ENCODE measurements around the gene ERN2.

ERN2 gene

DNA sequence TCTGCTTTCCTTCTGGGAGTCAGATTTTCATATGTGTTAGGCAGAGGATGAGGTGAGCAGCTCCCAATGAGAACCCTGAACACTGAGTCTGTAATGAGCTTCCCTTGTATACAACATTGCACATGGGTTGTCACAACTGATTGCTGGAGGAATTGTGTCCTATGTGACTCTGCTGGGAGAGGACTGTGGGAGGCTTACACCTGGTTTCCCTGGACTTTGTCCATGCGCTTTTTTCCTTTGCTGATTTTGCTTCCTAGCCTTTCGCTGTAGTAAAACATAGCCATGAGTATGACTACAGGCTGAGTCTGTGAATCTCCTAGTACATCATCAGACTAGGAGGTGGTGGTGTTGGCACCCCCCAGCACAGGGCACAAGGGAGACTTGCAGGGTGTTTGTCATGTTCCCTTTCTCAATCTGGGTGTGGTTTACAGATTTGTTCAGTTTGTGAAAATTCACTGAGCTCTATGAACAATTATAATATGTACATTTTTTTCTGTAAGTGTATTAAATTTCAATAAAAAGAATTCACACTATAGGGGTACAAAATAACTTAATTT lies 36.0 kb downstream of the ERN2 start:
- H2AFZ ChIP-seq (ENCODE audit: low read length) = no peak overlapping the region
- H3K14ac ChIP-seq (ENCODE audit: low read length) = no peak overlapping the region
- no peak overlapping the region for H3K4ac ChIP-seq (ENCODE audit: low read length)
- no peak overlapping the region for H3K18ac ChIP-seq (ENCODE audit: low read length)
- no peak overlapping the region for H2BK12ac ChIP-seq (ENCODE audit: low read length)
- WGBS, 2 donors (ENCODE audit: extremely low coverage in 2 of 2, insufficient read length in 2 of 2, insufficient replicate concordance in 1 of 2) = no CpG with 5 or more reads among the region's 2 CpGs
- no peak overlapping the region for H4K91ac ChIP-seq (ENCODE audit: low read depth, low read length, poor library complexity)
- no peak overlapping the region for H2BK15ac ChIP-seq (ENCODE audit: low read length)
- H3K36me3 ChIP-seq (replicated peaks in 1 of 2; ENCODE audit: control insufficient read depth in 2 of 2, insufficient read depth in 2 of 2, low read length in 2 of 2) = peaks cover 17 to 63% of the 10 kb centered on the region in 2 donors
- DNase-seq (ENCODE audit: low spot score) = no peak
- no peak overlapping the region for H3K9ac ChIP-seq (ENCODE audit: low read depth, low read length, poor library complexity)
- H3K27me3 ChIP-seq (ENCODE audit: control insufficient read depth in 3 of 3, insufficient read depth in 3 of 3, low read depth in 1 of 3, low read length in 3 of 3) = no peaks in the 10 kb centered on the region
- H3K4me3 ChIP-seq (ENCODE audit: low read length in 2 of 2) = no peak overlapping the region
- peaks cover 14 to 15% of the 10 kb centered on the region in 2 donors for H3K4me1 ChIP-seq (ENCODE audit: control insufficient read depth in 2 of 2, insufficient read depth in 1 of 2, low read depth in 1 of 2, low read length in 2 of 2)
- H3K23ac ChIP-seq (ENCODE audit: low read depth, low read length, poor library complexity) = no peak overlapping the region
- H3K79me1 ChIP-seq (ENCODE audit: low read depth, low read length) = peaks cover 8% of the 10 kb centered on the region
- H3K9me3 ChIP-seq (replicated peaks in 1 of 2; ENCODE audit: control insufficient read depth in 2 of 2, insufficient read depth in 1 of 2, low read depth in 1 of 2, low read length in 2 of 2) = no peaks in the 10 kb centered on the region
- no peak overlapping the region for H2BK120ac ChIP-seq (ENCODE audit: low read depth, low read length)
- no peak overlapping the region for H2AK5ac ChIP-seq (ENCODE audit: low read depth, low read length)
- H2BK5ac ChIP-seq (ENCODE audit: low read length) = no peak overlapping the region
- no peak overlapping the region for H3K27ac ChIP-seq (replicated peaks; ENCODE audit: low read length)
- no peak overlapping the region for H3K4me2 ChIP-seq (ENCODE audit: insufficient read depth, low read length, poor library complexity, severe bottlenecking)
- no peak overlapping the region for H4K8ac ChIP-seq (ENCODE audit: low read depth, low read length)

DNA sequence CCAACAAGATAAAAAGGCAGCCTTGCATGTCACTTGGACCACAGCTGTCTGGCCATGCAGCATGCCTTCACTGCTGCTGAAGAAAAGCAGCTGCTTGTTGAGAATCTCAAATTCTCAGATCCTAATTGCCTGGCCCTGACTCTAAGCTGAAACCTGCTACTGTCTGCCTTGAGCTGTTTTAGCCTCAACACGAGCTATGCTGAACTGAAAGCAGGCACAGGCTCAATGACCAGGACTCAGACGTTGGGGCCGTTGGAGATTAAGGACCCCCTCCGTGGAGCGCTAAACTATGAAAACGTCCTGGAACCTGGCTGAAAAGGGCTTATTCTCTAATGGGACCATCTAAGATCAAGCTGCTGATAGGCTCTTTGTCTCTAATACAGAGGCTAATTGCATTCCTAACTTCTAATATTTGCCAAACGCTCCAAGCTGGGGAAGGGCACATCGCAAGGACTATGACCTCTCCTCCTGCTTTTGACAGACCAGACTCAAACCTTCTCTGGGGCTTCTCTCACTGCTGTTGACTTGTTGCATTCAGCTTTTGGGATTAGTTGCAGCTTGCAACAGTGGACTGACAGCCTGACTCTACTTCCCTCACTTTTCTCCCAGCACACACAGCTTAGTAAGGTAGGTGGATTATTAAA lies 38.9 kb downstream of the ERN2 start:
- Histone ChIP-seq H3K4me1 (ENCODE audit: control insufficient read depth in 2 of 2, insufficient read depth in 1 of 2, low read depth in 1 of 2, low read length in 2 of 2) (peaks cover 0 to 5% of the 10 kb centered on the region in 2 donors), H3K27ac (replicated peaks; ENCODE audit: low read length) (peak overlapping the region; percentile 1), H3K9me3 (replicated peaks in 1 of 2; ENCODE audit: control insufficient read depth in 2 of 2, insufficient read depth in 1 of 2, low read depth in 1 of 2, low read length in 2 of 2) (no peaks in the 10 kb centered on the region), H3K4me2 (ENCODE audit: insufficient read depth, low read length, poor library complexity, severe bottlenecking) (no peak overlapping the region), H3K14ac (ENCODE audit: low read length) (no peak overlapping the region), H4K91ac (ENCODE audit: low read depth, low read length, poor library complexity) (no peak overlapping the region), H3K18ac (ENCODE audit: low read length) (no peak overlapping the region), H2BK120ac (ENCODE audit: low read depth, low read length) (no peak overlapping the region), H2BK5ac (ENCODE audit: low read length) (no peak overlapping the region), H3K4me3 (ENCODE audit: low read length in 2 of 2) (no peak overlapping the region), H3K4ac (ENCODE audit: low read length) (no peak overlapping the region), H3K36me3 (replicated peaks in 1 of 2; ENCODE audit: control insufficient read depth in 2 of 2, insufficient read depth in 2 of 2, low read length in 2 of 2) (peaks cover 15 to 68% of the 10 kb centered on the region in 2 donors), H2BK15ac (ENCODE audit: low read length) (no peak overlapping the region), H3K27me3 (ENCODE audit: control insufficient read depth in 3 of 3, insufficient read depth in 3 of 3, low read depth in 1 of 3, low read length in 3 of 3) (no peaks in the 10 kb centered on the region), H4K8ac (ENCODE audit: low read depth, low read length) (no peak overlapping the region), H2AFZ (ENCODE audit: low read length) (no peak overlapping the region), H2BK12ac (ENCODE audit: low read length) (no peak overlapping the region), H2AK5ac (ENCODE audit: low read depth, low read length) (no peak overlapping the region), H3K79me1 (ENCODE audit: low read depth, low read length) (peaks cover 4% of the 10 kb centered on the region), H3K23ac (ENCODE audit: low read depth, low read length, poor library complexity) (no peak overlapping the region), H3K9ac (ENCODE audit: low read depth, low read length, poor library complexity) (no peak overlapping the region)
- no CpG with 5 or more reads among the region's 8 CpGs for WGBS, 2 donors (ENCODE audit: extremely low coverage in 2 of 2, insufficient read length in 2 of 2, insufficient replicate concordance in 1 of 2)
- DNase-seq (ENCODE audit: low spot score) = peak; percentile 27

DNA sequence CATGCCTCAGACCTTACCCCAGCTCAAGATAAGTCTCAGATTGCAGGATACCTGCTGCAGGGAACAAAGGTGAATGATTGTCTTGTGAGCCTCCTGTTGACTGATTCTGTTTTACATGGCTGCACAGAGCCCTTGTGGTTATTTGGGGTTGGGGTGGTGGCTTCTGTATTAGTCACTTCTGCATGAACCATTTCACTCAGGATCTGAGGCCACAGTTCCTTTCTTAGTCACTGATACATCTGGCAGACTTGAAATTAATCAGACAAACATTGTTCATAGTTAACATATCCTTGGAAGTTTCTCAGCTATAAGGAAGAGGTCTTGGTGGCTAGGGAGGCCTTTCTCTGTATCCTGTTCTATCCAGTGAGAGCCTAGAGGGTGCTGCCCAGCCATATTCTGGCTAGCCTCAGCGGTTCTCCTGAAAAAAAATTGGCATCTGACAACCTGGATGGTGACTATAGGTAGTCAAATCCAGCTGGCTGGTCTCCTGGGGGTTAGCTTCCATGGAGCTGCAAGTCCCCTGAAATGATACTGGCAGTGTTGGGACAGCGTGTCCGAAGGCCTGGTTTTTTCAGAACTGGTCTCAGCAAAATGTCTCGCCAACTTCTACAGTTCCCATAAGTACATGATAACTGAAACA lies 42.8 kb downstream of the ERN2 start:
- peaks cover 30 to 96% of the 10 kb centered on the region in 2 donors for H3K36me3 ChIP-seq (replicated peaks in 1 of 2; ENCODE audit: control insufficient read depth in 2 of 2, insufficient read depth in 2 of 2, low read length in 2 of 2)

DNA sequence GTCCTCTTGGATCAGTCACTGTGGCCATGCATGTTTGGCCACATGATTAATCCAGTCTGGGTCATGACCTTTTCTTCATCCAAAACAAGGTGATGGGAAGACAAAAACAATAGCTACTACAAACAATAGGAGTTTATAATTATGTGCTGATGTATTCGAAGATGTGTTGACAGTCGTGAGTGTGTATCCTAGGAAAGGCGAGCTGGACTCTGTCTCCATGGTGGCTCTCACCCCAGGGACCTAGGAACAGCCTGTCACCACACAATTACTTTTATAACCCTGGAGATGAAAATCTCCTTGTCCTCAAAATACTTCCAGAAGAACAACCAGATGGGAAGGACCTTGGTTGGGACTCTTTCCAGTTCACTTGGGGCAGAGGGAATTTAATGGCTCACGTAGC lies 44.1 kb downstream of the ERN2 start:
- no CpG with 5 or more reads among the region's 4 CpGs for WGBS, 2 donors (ENCODE audit: extremely low coverage in 2 of 2, insufficient read length in 2 of 2, insufficient replicate concordance in 1 of 2)
- no peaks in the 10 kb centered on the region for H3K27me3 ChIP-seq (ENCODE audit: control insufficient read depth in 3 of 3, insufficient read depth in 3 of 3, low read depth in 1 of 3, low read length in 3 of 3)
- no peak overlapping the region for H3K9ac ChIP-seq (ENCODE audit: low read depth, low read length, poor library complexity)
- no peak overlapping the region for H3K18ac ChIP-seq (ENCODE audit: low read length)
- peaks cover 37 to 96% of the 10 kb centered on the region in 2 donors for H3K36me3 ChIP-seq (replicated peaks in 1 of 2; ENCODE audit: control insufficient read depth in 2 of 2, insufficient read depth in 2 of 2, low read length in 2 of 2)
- no peak overlapping the region for H2BK120ac ChIP-seq (ENCODE audit: low read depth, low read length)
- H4K91ac ChIP-seq (ENCODE audit: low read depth, low read length, poor library complexity) = no peak overlapping the region
- no peak overlapping the region for H2BK12ac ChIP-seq (ENCODE audit: low read length)
- H3K23ac ChIP-seq (ENCODE audit: low read depth, low read length, poor library complexity) = no peak overlapping the region
- H2BK5ac ChIP-seq (ENCODE audit: low read length) = no peak overlapping the region
- H3K14ac ChIP-seq (ENCODE audit: low read length) = no peak overlapping the region
- DNase-seq (ENCODE audit: low spot score) = no peak
- no peak overlapping the region for H3K4ac ChIP-seq (ENCODE audit: low read length)
- H3K4me2 ChIP-seq (ENCODE audit: insufficient read depth, low read length, poor library complexity, severe bottlenecking) = no peak overlapping the region
- no peak overlapping the region for H2AFZ ChIP-seq (ENCODE audit: low read length)
- H4K8ac ChIP-seq (ENCODE audit: low read depth, low read length) = no peak overlapping the region
- H3K4me1 ChIP-seq (ENCODE audit: control insufficient read depth in 2 of 2, insufficient read depth in 1 of 2, low read depth in 1 of 2, low read length in 2 of 2) = no peaks in the 10 kb centered on the region
- H2BK15ac ChIP-seq (ENCODE audit: low read length) = no peak overlapping the region
- no peak overlapping the region for H3K4me3 ChIP-seq (ENCODE audit: low read length in 2 of 2)
- H2AK5ac ChIP-seq (ENCODE audit: low read depth, low read length) = no peak overlapping the region
- no peak overlapping the region for H3K27ac ChIP-seq (replicated peaks; ENCODE audit: low read length)
- no peaks in the 10 kb centered on the region for H3K9me3 ChIP-seq (replicated peaks in 1 of 2; ENCODE audit: control insufficient read depth in 2 of 2, insufficient read depth in 1 of 2, low read depth in 1 of 2, low read length in 2 of 2)
- H3K79me1 ChIP-seq (ENCODE audit: low read depth, low read length) = no peaks in the 10 kb centered on the region

More for the DNA sequence above, 42.8 kb downstream of the ERN2 start:
- H3K23ac ChIP-seq (ENCODE audit: low read depth, low read length, poor library complexity) = no peak overlapping the region
- H2BK5ac ChIP-seq (ENCODE audit: low read length) = no peak overlapping the region
- H3K79me1 ChIP-seq (ENCODE audit: low read depth, low read length) = no peaks in the 10 kb centered on the region
- H2BK120ac ChIP-seq (ENCODE audit: low read depth, low read length) = no peak overlapping the region
- no peak overlapping the region for H3K27ac ChIP-seq (replicated peaks; ENCODE audit: low read length)
- no peak overlapping the region for H3K4ac ChIP-seq (ENCODE audit: low read length)
- no peak overlapping the region for H2AFZ ChIP-seq (ENCODE audit: low read length)
- no peak overlapping the region for H3K14ac ChIP-seq (ENCODE audit: low read length)
- no CpG with 5 or more reads among the region's 4 CpGs for WGBS, 2 donors (ENCODE audit: extremely low coverage in 2 of 2, insufficient read length in 2 of 2, insufficient replicate concordance in 1 of 2)
- no peak overlapping the region for H4K91ac ChIP-seq (ENCODE audit: low read depth, low read length, poor library complexity)
- no peak overlapping the region for H3K18ac ChIP-seq (ENCODE audit: low read length)
- DNase-seq (ENCODE audit: low spot score) = no peak
- no peak overlapping the region for H2AK5ac ChIP-seq (ENCODE audit: low read depth, low read length)
- H3K9me3 ChIP-seq (replicated peaks in 1 of 2; ENCODE audit: control insufficient read depth in 2 of 2, insufficient read depth in 1 of 2, low read depth in 1 of 2, low read length in 2 of 2) = no peaks in the 10 kb centered on the region
- no peak overlapping the region for H3K4me3 ChIP-seq (ENCODE audit: low read length in 2 of 2)
- H2BK15ac ChIP-seq (ENCODE audit: low read length) = no peak overlapping the region
- no peak overlapping the region for H4K8ac ChIP-seq (ENCODE audit: low read depth, low read length)
- peaks cover 0 to 1% of the 10 kb centered on the region in 2 donors for H3K4me1 ChIP-seq (ENCODE audit: control insufficient read depth in 2 of 2, insufficient read depth in 1 of 2, low read depth in 1 of 2, low read length in 2 of 2)
- H3K9ac ChIP-seq (ENCODE audit: low read depth, low read length, poor library complexity) = no peak overlapping the region
- H3K27me3 ChIP-seq (ENCODE audit: control insufficient read depth in 3 of 3, insufficient read depth in 3 of 3, low read depth in 1 of 3, low read length in 3 of 3) = no peaks in the 10 kb centered on the region
- H3K4me2 ChIP-seq (ENCODE audit: insufficient read depth, low read length, poor library complexity, severe bottlenecking) = no peak overlapping the region
- H2BK12ac ChIP-seq (ENCODE audit: low read length) = no peak overlapping the region

Measured in neuronal stem cell (in vitro differentiated cells).